ENCODE measurements around the gene OTX1. TPM values are rescaled to one million over a fixed set of nuclear protein-coding genes. Genes with fewer than 3 reads are reported as not detected.

OTX1 gene
- total and polyA plus RNA-seq, 2 donors (not counting 3 experiments of a cell fraction or from before 2014, with no cell fraction given): not detected

GRCh38 chr2:63096491-63096890, 45.9 kb downstream of the OTX1 start:
- POLR2A ChIA-PET: no interaction called here
- H3K36me3 ChIP-seq (ENCODE audit: control insufficient read depth in 2 of 2, extremely low read depth in 1 of 2, insufficient read depth in 2 of 2, low read length in 2 of 2): no peaks in the 10 kb centered on the region
- no peak overlapping the region for H2AFZ ChIP-seq (ENCODE audit: low read depth, low read length)
- no TSS peak for BruUV-seq (replicated peaks)
- TF ChIP-seq JUN (IDR thresholded peaks at IDR 0.05; ENCODE audit: borderline replicate concordance, insufficient read depth, insufficient read length, low read depth): no peak
- no peaks in the 10 kb centered on the region for H3K9me3 ChIP-seq (replicated peaks; ENCODE audit: control insufficient read depth, insufficient read depth, low read length)
- intact Hi-C loops (cut with micrococcal nuclease) (no loop called here), dilution Hi-C loops (cut with MboI; ENCODE audit: extremely low pct_ligation_motif_present, low sequenced_read_pairs) (no loop called here)
- H3K9ac ChIP-seq (replicated peaks; ENCODE audit: extremely low read depth, insufficient read depth, low read length): no peak overlapping the region
- no peaks in the 10 kb centered on the region for H4K20me1 ChIP-seq (replicated peaks; ENCODE audit: control insufficient read depth, extremely low read depth, insufficient read depth, low read length)
- no peaks in the 10 kb centered on the region for H3K79me2 ChIP-seq (ENCODE audit: control insufficient read depth, insufficient read depth, low read length)
- CTCF ChIA-PET: no interaction called here
- no peaks in the 10 kb centered on the region for H3K9me1 ChIP-seq (replicated peaks; ENCODE audit: control insufficient read depth, extremely low read depth, insufficient read depth, low read length)
- no peak overlapping the region for H3K4me3 ChIP-seq (replicated peaks in 1 of 3; ENCODE audit: insufficient read depth in 1 of 3, low read depth in 1 of 3, low read length in 3 of 3)
- FAIRE-seq (no peak), DNase-seq (ENCODE audit: low read depth, low spot score) (no peak)
- no peaks in the 10 kb centered on the region for H3K4me1 ChIP-seq (ENCODE audit: control insufficient read depth, extremely low read depth, insufficient read depth, low read length)
- no peak overlapping the region for H3K27ac ChIP-seq (ENCODE audit: insufficient read depth, low read depth, low read length)
- no peak overlapping the region for H3K4me2 ChIP-seq (ENCODE audit: insufficient read depth, low read length)
- H3K27me3 ChIP-seq (ENCODE audit: control insufficient read depth in 2 of 2, insufficient read depth in 2 of 2, low read length in 2 of 2): peaks cover 0 to 7% of the 10 kb centered on the region in 2 experiments

DNA sequence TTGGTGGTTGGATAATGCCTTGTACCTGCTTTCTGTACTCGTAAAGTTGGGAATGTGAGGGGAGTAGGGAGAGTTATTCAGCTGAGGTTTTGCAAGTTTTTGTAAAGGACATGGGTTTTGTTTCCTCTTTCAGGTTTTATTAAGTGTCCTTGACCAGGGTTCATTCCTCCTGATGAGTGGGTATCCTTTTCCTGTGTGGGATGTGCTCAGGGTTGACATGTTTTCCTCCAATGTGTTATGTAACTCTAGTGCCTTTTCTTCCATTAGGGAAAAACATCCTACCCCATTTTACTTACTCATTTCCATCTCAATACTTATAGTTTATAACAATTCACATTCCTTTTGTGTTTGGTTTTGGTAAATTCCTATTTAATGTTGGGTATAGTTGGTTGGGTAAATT, 48.4 kb downstream of the OTX1 start:
- H3K79me2 ChIP-seq (ENCODE audit: control insufficient read depth, insufficient read depth, low read length): no peaks in the 10 kb centered on the region
- H3K9ac ChIP-seq (replicated peaks; ENCODE audit: extremely low read depth, insufficient read depth, low read length): no peak overlapping the region
- DNase-seq (ENCODE audit: low read depth, low spot score): no peak
- no peak for FAIRE-seq
- intact Hi-C loops (cut with micrococcal nuclease): no loop called here
- BruUV-seq (replicated peaks): no TSS peak
- peaks cover 0 to 2% of the 10 kb centered on the region in 2 experiments for H3K27me3 ChIP-seq (ENCODE audit: control insufficient read depth in 2 of 2, insufficient read depth in 2 of 2, low read length in 2 of 2)
- dilution Hi-C loops (cut with MboI; ENCODE audit: extremely low pct_ligation_motif_present, low sequenced_read_pairs): no loop called here
- no peaks in the 10 kb centered on the region for H4K20me1 ChIP-seq (replicated peaks; ENCODE audit: control insufficient read depth, extremely low read depth, insufficient read depth, low read length)
- no peaks in the 10 kb centered on the region for H3K9me3 ChIP-seq (replicated peaks; ENCODE audit: control insufficient read depth, insufficient read depth, low read length)
- no peak overlapping the region for H3K4me3 ChIP-seq (replicated peaks in 1 of 3; ENCODE audit: insufficient read depth in 1 of 3, low read depth in 1 of 3, low read length in 3 of 3)
- CTCF ChIA-PET: interaction anchor here (1.2 to 2.3 kb wide), 3 partner anchors 20 to 97 kb away, joined by 3 to 8 read pairs (median 5); no protein-coding TSS in a partner anchor
- no peak overlapping the region for H3K27ac ChIP-seq (ENCODE audit: insufficient read depth, low read depth, low read length)
- no peaks in the 10 kb centered on the region for H3K4me1 ChIP-seq (ENCODE audit: control insufficient read depth, extremely low read depth, insufficient read depth, low read length)
- no peak overlapping the region for H2AFZ ChIP-seq (ENCODE audit: low read depth, low read length)
- POLR2A ChIA-PET: no interaction called here
- TF ChIP-seq JUN (IDR thresholded peaks at IDR 0.05; ENCODE audit: borderline replicate concordance, insufficient read depth, insufficient read length, low read depth) (no peak), FOS (IDR thresholded peaks at IDR 0.05; ENCODE audit: borderline replicate concordance, insufficient read depth, low read length) (no peak), POLR2AphosphoS5 (IDR thresholded peaks at IDR 0.05; ENCODE audit: insufficient read depth, low read depth, low read length) (no peak), GATA2 (IDR thresholded peaks at IDR 0.05; ENCODE audit: insufficient read depth, insufficient read length, low read depth, low read length) (no peak), POLR2A (IDR thresholded peaks at IDR 0.05; ENCODE audit: low read depth, low read length) (no peak), MYC (IDR thresholded peaks at IDR 0.05; ENCODE audit: low read depth, low read length) (no peak), EZH2 (IDR thresholded peaks at IDR 0.05; ENCODE audit: borderline replicate concordance, low read depth, low read length, severe bottlenecking) (no peak)
- TF ChIP-seq, protein P1, sequence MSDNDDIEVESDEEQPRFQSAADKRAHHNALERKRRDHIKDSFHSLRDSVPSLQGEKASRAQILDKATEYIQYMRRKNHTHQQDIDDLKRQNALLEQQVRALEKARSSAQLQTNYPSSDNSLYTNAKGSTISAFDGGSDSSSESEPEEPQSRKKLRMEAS (IDR thresholded peaks at IDR 0.05; ENCODE audit: insufficient read depth, insufficient read length): no peak
- TF ChIP-seq, protein P2, sequence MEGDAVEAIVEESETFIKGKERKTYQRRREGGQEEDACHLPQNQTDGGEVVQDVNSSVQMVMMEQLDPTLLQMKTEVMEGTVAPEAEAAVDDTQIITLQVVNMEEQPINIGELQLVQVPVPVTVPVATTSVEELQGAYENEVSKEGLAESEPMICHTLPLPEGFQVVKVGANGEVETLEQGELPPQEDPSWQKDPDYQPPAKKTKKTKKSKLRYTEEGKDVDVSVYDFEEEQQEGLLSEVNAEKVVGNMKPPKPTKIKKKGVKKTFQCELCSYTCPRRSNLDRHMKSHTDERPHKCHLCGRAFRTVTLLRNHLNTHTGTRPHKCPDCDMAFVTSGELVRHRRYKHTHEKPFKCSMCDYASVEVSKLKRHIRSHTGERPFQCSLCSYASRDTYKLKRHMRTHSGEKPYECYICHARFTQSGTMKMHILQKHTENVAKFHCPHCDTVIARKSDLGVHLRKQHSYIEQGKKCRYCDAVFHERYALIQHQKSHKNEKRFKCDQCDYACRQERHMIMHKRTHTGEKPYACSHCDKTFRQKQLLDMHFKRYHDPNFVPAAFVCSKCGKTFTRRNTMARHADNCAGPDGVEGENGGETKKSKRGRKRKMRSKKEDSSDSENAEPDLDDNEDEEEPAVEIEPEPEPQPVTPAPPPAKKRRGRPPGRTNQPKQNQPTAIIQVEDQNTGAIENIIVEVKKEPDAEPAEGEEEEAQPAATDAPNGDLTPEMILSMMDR (IDR thresholded peaks at IDR 0.05; ENCODE audit: extremely low read depth in 1 of 2, insufficient read depth in 1 of 2, low read depth in 1 of 2, low read length in 2 of 2): no peak
- H3K36me3 ChIP-seq (ENCODE audit: control insufficient read depth in 2 of 2, extremely low read depth in 1 of 2, insufficient read depth in 2 of 2, low read length in 2 of 2): no peaks in the 10 kb centered on the region
- no peak overlapping the region for H3K4me2 ChIP-seq (ENCODE audit: insufficient read depth, low read length)
- no peaks in the 10 kb centered on the region for H3K9me1 ChIP-seq (replicated peaks; ENCODE audit: control insufficient read depth, extremely low read depth, insufficient read depth, low read length)

Data from endothelial cell of umbilical vein (primary cell).